Measurements from ENCODE around the gene TNS2. TPM values are rescaled to one million over a fixed set of nuclear protein-coding genes. Genes with fewer than 3 reads are reported as not detected.
A peak's percentile ranks its signal among the peaks of the same experiment; 100 is the strongest.

TNS2 gene
- total RNA-seq, 2 donors from 2014 or later, result 76.2 to 153 TPM

- Histone ChIP-seq H3K27ac (peak within 1 kb of the TSS; percentile 92 to 94), H3K9me3 (no peaks in the 10 kb centered on the region), H3K4me1 (peaks cover 0 to 28% of the 10 kb centered on the region in 2 donors), H3K36me3 (peaks cover 26% of the 10 kb centered on the region), H3K4me3 (peak within 1 kb of the TSS; percentile 71 to 72), H3K27me3 (no peaks in the 10 kb centered on the region)
- TF ChIP-seq, protein P1, sequence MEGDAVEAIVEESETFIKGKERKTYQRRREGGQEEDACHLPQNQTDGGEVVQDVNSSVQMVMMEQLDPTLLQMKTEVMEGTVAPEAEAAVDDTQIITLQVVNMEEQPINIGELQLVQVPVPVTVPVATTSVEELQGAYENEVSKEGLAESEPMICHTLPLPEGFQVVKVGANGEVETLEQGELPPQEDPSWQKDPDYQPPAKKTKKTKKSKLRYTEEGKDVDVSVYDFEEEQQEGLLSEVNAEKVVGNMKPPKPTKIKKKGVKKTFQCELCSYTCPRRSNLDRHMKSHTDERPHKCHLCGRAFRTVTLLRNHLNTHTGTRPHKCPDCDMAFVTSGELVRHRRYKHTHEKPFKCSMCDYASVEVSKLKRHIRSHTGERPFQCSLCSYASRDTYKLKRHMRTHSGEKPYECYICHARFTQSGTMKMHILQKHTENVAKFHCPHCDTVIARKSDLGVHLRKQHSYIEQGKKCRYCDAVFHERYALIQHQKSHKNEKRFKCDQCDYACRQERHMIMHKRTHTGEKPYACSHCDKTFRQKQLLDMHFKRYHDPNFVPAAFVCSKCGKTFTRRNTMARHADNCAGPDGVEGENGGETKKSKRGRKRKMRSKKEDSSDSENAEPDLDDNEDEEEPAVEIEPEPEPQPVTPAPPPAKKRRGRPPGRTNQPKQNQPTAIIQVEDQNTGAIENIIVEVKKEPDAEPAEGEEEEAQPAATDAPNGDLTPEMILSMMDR (IDR thresholded peaks at IDR 0.05), result no peak
- DNase-seq (ENCODE audit: low spot score), result peak; percentile 99
Observed at GRCh38 chr12:53079226-53080117, 29.6 kb downstream of the TNS2 start, which contains the start of gene SPRYD3. Gene SPRYD3, minus strand, starts transcription at chr12:53079390. Its CDS starts 57 bp downstream, at chr12:53079333.

GRCh38 chr12:53082637-53083175 lies 32.8 kb downstream of the TNS2 start:
- Histone ChIP-seq H3K4me3 (no peak overlapping the region), H3K9me3 (peaks cover 0 to 4% of the 10 kb centered on the region in 2 donors), H3K4me1 (peaks cover 0 to 25% of the 10 kb centered on the region in 2 donors), H3K27me3 (no peaks in the 10 kb centered on the region), H3K27ac (no peak overlapping the region), H3K36me3 (no peaks in the 10 kb centered on the region)
- no peak for DNase-seq (ENCODE audit: low spot score)
- TF ChIP-seq, protein P1 (IDR thresholded peaks at IDR 0.05), result no peak

DNA sequence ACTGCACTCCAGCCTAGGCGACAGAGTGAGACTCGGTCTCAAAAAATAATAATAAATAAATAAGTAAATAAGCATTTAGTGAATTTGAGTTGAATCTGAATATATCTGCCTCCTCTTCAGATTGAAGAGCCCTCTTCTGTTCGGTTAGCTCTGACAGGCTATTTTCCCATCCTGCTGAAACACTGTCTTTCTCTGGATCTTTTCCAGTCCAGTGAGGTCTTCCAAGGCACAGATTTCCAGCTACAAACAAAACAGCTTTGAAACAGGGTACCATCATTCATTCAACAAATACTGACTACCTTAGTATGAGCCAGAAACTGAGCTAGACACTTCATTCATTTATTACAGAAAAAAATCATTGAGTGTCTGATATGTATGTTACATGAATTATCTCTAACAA lies 36.5 kb downstream of the TNS2 start:
- no peaks in the 10 kb centered on the region for H3K4me1 ChIP-seq
- TF ChIP-seq, protein P1 (IDR thresholded peaks at IDR 0.05), result no peak
- no peaks in the 10 kb centered on the region for H3K36me3 ChIP-seq
- no peak for DNase-seq (ENCODE audit: low spot score)
- no peak overlapping the region for H3K27ac ChIP-seq
- H3K4me3 ChIP-seq, result no peak overlapping the region
- peaks cover 0 to 4% of the 10 kb centered on the region in 2 donors for H3K9me3 ChIP-seq
- no peaks in the 10 kb centered on the region for H3K27me3 ChIP-seq

DNA sequence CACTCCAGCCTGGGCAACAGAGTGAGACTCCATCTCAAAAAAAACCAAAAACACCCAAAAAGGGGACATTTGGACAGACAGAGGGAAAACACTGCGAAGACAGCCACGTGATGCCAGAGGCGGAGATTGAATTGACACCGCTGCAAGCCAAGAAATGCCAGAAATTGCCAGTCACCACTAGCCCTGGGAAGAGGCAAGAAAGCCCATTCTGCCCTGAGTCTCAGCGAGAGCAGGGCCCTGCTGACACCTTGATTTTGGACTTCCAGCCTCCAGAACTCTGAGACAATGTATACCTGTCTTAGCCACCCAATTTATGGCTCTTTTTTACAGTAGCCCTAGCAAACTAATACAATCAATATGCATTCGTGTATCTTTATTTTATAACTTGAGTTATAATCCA lies 40.2 kb downstream of the TNS2 start:
- no peaks in the 10 kb centered on the region for H3K4me1 ChIP-seq
- no peaks in the 10 kb centered on the region for H3K9me3 ChIP-seq

DNA sequence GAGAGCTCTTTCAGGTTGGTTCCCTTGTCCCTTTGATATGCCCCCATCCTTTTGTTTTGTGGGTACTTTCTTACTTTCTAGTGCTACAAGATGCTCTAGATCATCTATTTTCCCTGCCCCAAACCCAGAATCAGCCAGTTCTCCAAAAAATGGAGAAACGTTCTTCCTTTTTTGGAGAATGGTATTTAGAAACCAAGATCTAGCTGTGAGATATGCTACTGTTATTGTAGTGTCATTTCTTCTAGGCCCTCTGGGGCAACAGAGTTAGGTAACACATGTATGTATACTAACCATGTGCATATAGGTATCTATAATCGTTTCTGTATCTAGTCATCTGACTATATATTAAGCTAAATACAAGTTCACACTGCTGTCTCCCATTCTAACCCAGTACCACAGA lies 40.7 kb downstream of the TNS2 start:
- H3K27me3 ChIP-seq, result no peaks in the 10 kb centered on the region
- no peak overlapping the region for H3K4me3 ChIP-seq
- H3K9me3 ChIP-seq, result no peaks in the 10 kb centered on the region
- H3K4me1 ChIP-seq, result no peaks in the 10 kb centered on the region
- no peak overlapping the region for H3K27ac ChIP-seq
- H3K36me3 ChIP-seq, result no peaks in the 10 kb centered on the region
- TF ChIP-seq, protein P1 (IDR thresholded peaks at IDR 0.05), result no peak
- no peak for DNase-seq (ENCODE audit: low spot score)

More for the DNA sequence above, 40.2 kb downstream of the TNS2 start:
- no peak for DNase-seq (ENCODE audit: low spot score)
- Histone ChIP-seq H3K27ac (no peak overlapping the region), H3K36me3 (no peaks in the 10 kb centered on the region), H3K27me3 (no peaks in the 10 kb centered on the region), H3K4me3 (no peak overlapping the region)
- TF ChIP-seq, protein P1 (IDR thresholded peaks at IDR 0.05), result no peak

All from right atrium auricular region (tissue), 2 donors.